Fibroblast of peridontal ligament (primary cell): ENCODE data around the gene HEMK1.
A peak's percentile ranks its signal among the peaks of the same experiment; 100 is the strongest.

Experiments used
- DNase-seq: peaks from one replicate; pipeline ENCODE4 v3.0.0-alpha.2; 2010; ENCODE audit errors: extremely low read depth

Gene HEMK1

DNA sequence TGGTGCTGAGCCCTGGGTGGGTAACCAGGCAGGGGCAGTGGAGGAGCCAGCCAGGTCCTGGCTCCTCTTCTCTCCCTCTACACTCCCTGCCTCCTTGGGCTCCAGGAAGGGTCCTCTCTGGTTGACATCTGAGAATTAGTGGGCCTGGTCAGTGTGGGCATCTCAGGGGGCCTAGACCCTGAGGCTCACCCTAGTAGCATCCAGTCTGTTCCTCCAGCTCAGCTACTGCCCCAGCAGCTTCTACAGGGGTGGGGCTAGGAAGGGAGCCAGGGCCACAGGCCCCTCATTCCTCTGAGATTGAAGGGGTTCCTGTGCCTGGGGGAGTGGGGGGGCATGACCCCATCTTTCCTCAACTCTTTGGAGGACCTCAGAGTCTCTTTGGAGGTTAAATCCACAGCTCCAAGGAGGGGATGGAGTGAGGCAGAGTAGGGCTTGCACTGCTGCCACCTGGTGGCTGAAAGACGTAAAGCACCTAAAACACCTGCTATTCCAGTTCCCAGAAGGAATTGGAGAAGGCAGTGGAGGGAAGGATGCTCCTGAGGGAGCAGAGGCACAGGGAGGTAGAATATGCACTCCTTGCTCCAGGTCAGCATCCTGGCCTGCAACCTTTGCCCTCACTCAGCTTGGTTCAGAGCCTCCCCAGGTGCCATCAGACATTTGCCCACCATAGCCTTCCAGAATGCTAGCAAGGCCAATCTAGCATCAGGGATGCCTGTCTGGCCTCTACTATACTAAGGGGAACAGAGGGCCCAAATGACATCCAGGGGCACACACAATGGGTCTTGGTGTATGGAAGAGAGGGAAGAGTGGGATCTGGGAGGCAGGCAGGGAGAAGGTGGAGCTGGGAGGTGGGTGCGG, 26.9 kb upstream of the HEMK1 start:
- DNase-seq: peak; percentile 63

DNA sequence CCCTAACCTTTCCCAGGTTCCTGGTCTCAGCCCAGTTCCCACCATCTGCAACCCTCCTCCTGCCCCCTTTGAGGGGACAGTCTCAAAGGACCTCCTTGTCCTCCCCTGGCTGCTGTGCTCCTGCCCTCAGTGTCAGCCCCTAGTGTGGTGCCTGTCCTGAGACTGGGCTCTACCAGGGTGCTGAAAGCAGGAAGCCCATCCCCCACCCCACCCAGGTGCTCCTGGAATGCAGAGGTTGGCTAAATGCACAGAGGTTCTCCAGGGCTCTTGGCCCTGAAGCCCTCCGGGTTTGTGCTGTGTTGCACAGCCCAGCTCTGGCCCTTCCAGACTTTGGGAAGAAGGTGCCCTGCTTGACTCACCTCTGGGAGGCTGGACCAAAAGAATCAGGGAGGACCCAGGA, 23.5 kb upstream of the HEMK1 start:
- DNase-seq: no peak

GRCh38 chr3:50549226-50549625, 20.1 kb upstream of the HEMK1 start:
- no peak for DNase-seq

DNA sequence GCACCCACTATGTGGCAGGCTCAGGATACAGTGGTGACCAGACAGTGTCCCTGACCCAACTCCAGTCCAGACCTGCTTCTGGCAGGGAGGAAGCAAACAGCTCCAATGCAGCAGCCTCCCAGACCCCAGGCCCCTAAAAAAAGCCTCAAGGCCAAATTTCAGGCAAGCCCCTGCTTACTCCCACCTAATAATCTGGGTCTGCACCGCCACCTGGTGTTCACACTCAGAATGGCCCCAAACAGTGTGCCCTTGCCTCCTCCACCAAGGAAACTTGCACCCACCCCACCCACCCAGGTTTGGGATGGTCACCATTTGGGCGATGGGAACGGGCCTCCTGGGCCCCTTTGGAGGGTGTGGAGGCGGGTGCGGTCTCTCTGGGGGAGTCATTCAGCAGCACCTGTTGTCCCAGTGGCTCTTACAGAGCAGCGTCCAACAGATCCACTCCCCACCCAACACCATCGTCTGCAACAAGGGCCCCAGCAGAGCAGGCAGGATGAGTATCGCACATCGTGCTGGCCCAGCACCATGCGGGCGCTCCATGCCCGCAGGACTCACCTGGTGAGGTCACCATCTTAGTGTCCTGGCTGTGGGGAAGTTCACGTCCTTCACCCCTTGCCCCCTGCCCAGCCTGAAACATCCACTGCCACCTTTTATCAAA, 19.1 kb upstream of the HEMK1 start:
- DNase-seq: peak; percentile 35

- no peak for DNase-seq
Measured at GRCh38 chr3:50551054-50551659, 18.2 kb upstream of the HEMK1 start.

- DNase-seq: no peak
Measured at GRCh38 chr3:50551681-50552435, 17.5 kb upstream of the HEMK1 start.

- DNase-seq: no peak
Measured at GRCh38 chr3:50552598-50552997, 16.7 kb upstream of the HEMK1 start.

GRCh38 chr3:50554553-50554952, 14.8 kb upstream of the HEMK1 start:
- DNase-seq: no peak

- no peak for DNase-seq
Measured at GRCh38 chr3:50557106-50557505, 12.2 kb upstream of the HEMK1 start.

- DNase-seq: peak; percentile 16
Measured at GRCh38 chr3:50557915-50558314, 11.4 kb upstream of the HEMK1 start.

GRCh38 chr3:50559702-50560101, 9.6 kb upstream of the HEMK1 start:
- no peak for DNase-seq

DNA sequence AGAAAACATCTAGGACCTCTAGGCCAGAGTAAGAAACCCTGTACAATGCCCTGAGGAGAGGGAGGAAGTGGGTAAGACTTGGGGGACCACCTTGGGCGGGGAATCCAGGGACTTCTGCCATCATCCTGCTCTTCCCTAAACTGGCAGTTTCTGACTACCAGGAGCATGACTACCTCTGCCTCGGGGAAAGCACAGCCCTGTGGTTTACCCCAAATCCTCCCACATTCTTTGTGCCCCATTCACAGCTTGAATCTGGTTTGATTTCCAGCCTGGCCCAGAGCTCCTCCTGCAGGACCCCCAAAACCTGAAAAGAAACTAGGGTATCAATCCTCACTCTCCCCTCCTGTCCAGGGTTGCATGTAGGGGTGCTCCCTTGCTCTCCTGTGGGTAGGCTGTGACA, 6.5 kb upstream of the HEMK1 start:
- peak; percentile 74 for DNase-seq

DNA sequence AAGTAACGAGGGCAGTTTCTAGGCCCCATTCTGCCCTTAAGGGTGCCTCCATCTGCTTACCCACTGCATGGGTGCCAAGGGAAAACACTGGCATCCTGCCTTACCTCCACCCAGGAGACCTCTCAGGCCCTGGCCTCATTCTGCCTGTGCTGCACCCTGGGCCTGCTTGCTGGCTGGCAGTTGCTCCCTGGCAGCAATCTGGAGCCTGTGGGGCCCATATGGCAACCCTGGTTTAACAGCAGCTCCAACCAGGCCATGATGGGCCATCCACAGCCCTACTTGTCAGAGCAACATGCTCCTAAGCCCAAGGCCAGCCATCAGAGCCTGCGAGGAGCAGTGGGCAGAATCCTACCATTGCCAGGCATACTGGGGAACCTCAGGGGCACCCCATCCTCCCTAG, 5.5 kb upstream of the HEMK1 start:
- DNase-seq: no peak

DNA sequence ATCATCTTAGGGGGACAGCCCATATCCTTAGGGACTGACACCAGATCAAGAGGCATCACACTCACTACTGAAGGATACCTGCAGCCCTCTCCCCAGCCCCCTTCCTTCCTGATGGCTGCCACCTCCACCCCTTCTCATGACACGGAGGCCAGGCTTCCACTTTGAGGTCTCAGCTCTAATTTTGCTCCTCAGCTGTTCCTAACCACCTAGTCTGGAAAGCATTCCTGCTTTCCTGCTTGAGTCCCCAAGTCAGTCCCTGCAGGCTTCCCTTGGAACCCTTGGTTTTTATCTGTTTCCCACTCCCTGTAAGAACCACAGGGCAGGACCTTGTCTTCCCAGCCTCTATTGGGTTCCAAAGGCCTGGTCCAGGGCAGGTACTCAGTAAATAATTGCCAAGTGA, 5.0 kb upstream of the HEMK1 start:
- DNase-seq: no peak

DNA sequence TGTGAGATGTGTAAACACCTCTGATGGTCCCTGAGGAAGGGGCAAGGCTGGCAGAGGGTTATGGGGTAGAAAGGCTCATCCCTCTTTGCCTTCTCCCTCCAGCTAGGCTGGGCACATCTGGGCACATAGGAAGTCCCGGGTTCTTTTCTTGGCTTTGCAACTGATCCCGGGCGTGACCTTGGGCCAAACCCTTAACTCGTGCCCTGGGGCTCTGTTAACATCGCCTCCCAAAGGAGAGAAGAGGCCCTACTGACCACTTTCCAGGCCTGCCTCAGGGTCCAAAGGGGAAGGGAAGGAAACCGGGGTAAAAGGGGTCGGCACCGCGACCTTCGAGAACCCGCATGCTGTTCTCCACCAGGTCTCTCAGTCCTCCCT, 2.3 kb upstream of the HEMK1 start:
- DNase-seq: no peak

DNA sequence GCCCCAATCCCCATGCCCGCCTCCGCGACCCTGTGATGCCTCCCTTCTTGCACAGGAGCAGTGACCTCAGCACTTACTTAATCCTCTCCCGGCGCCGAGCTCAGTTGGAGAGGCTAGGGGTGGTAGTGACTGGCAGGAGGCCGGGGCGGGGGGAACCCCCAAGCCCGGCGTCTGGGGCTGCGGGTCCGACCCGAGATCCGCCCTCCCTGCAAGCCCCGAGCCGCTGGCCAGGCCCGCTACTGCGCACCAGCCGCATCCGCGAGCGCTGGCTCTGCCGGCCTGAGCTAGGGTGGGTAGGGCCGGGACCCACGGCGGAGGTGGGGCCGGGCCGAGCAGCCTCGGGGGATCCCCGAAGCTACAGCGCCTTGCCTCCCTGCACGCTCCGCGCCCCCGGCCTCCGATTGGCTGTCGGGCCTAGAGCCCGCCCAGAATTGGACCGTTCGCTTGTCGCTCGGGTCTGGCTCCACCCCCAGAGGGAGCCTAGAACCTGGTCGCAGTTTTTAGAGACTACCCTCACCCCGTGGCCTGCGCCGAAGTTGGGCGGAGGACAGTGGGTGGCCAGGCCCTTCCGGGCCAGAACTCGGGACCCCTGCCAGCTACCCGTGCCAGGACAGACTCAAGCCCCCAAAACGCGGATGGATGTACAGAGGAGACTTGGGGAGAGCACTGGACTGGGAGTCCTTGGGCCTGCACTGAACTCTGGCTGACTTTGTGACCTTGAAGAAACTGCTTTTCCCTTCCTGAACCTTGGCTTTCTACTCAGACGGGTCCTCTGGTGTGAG, 1.7 kb upstream of the HEMK1 start, which contains the start of gene C3orf18:
Gene C3orf18, minus strand, starts transcription at position 362 of the 782 bp plus-strand sequence. CDS start 2,048 bp downstream, outside the sequence.
- DNase-seq: peak; percentile 85

DNA sequence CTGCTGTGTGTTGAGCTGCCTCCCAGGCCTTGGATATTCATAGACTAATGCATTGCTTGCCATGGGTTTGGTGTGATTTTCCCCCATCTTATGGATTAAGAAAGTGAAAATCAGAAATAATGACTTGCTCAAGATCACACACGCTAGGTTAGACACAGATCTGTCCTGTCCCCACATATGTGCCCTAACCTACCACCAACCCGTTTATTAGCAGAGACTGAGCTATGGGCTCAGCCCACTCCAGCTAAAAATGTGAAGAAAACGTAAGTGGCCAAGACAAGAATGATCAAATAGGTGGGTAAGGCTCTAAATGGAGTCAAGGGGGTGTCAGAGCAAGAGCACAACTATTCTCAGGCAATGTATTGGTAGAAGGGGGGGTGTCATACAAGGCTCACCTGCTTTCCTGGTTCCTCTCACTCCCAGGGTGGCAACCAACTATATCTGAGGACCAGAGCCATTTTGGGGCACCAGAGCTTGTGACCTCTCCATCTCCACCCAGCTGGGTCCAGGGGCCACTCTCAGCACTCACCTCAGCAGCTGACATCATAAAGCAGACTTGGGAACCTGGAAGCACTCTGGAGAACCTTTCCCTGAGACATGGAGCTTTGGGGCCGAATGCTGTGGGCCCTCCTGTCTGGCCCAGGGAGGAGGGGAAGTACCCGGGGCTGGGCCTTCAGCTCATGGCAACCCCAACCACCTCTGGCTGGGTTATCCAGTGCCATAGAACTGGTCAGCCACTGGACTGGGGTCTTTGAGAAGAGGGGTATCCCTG, 1.4 kb downstream of the HEMK1 start:
- DNase-seq: no peak

GRCh38 chr3:50571486-50571885, 2.2 kb downstream of the HEMK1 start:
- no peak for DNase-seq

- DNase-seq: peak; percentile 75
Measured at GRCh38 chr3:50572158-50572557, 2.8 kb downstream of the HEMK1 start.

- DNase-seq: no peak
Measured at GRCh38 chr3:50572801-50573371, 3.6 kb downstream of the HEMK1 start.
